ENCODE results near the gene FNDC4.
"Not testable (repeated sequence)": the region's sequence is repeated elsewhere in the genome, so short reads cannot be mapped to it uniquely, and the experiment has no call there.

GRCh38 chr2:27538839-27539450 is 43.9 kb upstream of the FNDC4 start:
- not testable (repeated sequence) for TF ChIP-seq TAF1, POLR2A, POLR2AphosphoS5 (IDR thresholded peaks at IDR 0.05; ENCODE audit: low read depth, low read length)
